NCI-H524 (cell line): ENCODE data around the gene MBP.
"Not testable (repeated sequence)": the region's sequence is repeated elsewhere in the genome, so short reads cannot be mapped to it uniquely, and the experiment has no call there.

Experiments
- DNase-seq, 2 experiments: peaks; one replicate each; lab custom pipeline; 2025; lab: John Stamatoyannopoulos, UW

Gene MBP

GRCh38 chr18:77004555-77005380, 127.8 kb downstream of the MBP start:
- no peak for DNase-seq

- DNase-seq: no peak
These were observed 129.3 kb downstream of the MBP start for GRCh38 chr18:77003316-77003715.

- DNase-seq: no peak
These were observed 130.1 kb downstream of the MBP start for GRCh38 chr18:77002496-77002895.

- DNase-seq: no peak
These were observed 130.6 kb downstream of the MBP start for GRCh38 chr18:77001979-77002378.

GRCh38 chr18:77001041-77001440, 131.5 kb downstream of the MBP start:
- no peak for DNase-seq

GRCh38 chr18:77000527-77000926, 132.1 kb downstream of the MBP start:
- peak in 1 of 2 experiments; percentile 15 for DNase-seq

GRCh38 chr18:76999077-76999476, 133.5 kb downstream of the MBP start:
- no peak for DNase-seq

- DNase-seq: no peak
These were observed 134.4 kb downstream of the MBP start for GRCh38 chr18:76997951-76998808.

GRCh38 chr18:76996429-76996828, 136.2 kb downstream of the MBP start:
- DNase-seq: no peak

GRCh38 chr18:76995896-76996295, 136.7 kb downstream of the MBP start:
- DNase-seq: no peak

- DNase-seq: no peak
These were observed 138.4 kb downstream of the MBP start for GRCh38 chr18:76994086-76994654.

- DNase-seq: no peak
These were observed 139.0 kb downstream of the MBP start for GRCh38 chr18:76993573-76993972.

GRCh38 chr18:76993085-76993382, 139.5 kb downstream of the MBP start:
- no peak for DNase-seq

GRCh38 chr18:76992226-76993084, 140.1 kb downstream of the MBP start:
- no peak for DNase-seq

GRCh38 chr18:76991021-76991688, 141.4 kb downstream of the MBP start:
- DNase-seq: no peak

GRCh38 chr18:76990343-76991020, 142.1 kb downstream of the MBP start:
- DNase-seq: not testable (repeated sequence)

GRCh38 chr18:76989647-76990190, 142.9 kb downstream of the MBP start:
- no peak for DNase-seq

- no peak for DNase-seq
These were observed 143.5 kb downstream of the MBP start for GRCh38 chr18:76988827-76989646.

GRCh38 chr18:76988031-76988826, 144.4 kb downstream of the MBP start:
- no peak for DNase-seq
